DND-41 (cell line): ENCODE measurements around the gene ABHD8.

Experiments
- ATAC-seq: fragments of 200-7000 bp; cut with Tn5 transposase; 3 replicates; pipeline ENCODE4 v1.9.1; 2021; ENCODE audit warnings: low read depth; ENCODE audit not compliant: insufficient read depth
- DNase-seq: peaks from one replicate; pipeline ENCODE4 v3.0.0-alpha.2; 2020
- H2AFZ ChIP-seq: 2 replicates; pipeline ENCODE4 v1.6.0; 2012; ENCODE audit warnings: low read depth, low read length
- H3K27ac ChIP-seq: 2 replicates; pipeline ENCODE4 v1.5.1; 2012; ENCODE audit warnings: low read length, inconsistent platforms
- H3K27me3 ChIP-seq: fragments of 200-600 bp; sonication (generic); 2 replicates; pipeline ENCODE4 v1.6.0; 2012; ENCODE audit warnings: low read length, mild to moderate bottlenecking, inconsistent platforms; ENCODE audit not compliant: insufficient read depth, poor library complexity
- H3K36me3 ChIP-seq: 2 replicates; pipeline ENCODE4 v1.5.1; 2012; ENCODE audit warnings: low read length, inconsistent platforms; ENCODE audit not compliant: insufficient read depth
- H3K4me1 ChIP-seq: 2 replicates; pipeline ENCODE4 v1.5.1; 2012; ENCODE audit warnings: mild to moderate bottlenecking, low read length; ENCODE audit not compliant: insufficient read depth
- H3K4me2 ChIP-seq: 2 replicates; pipeline ENCODE4 v1.6.0; 2012; ENCODE audit warnings: mild to moderate bottlenecking, moderate library complexity, low read length, inconsistent platforms; ENCODE audit not compliant: insufficient read depth
- H3K4me3 ChIP-seq, 2 experiments: fragments of 200-600 bp in 1 of 2; shearing (Covaris generic) in 1 of 2; 2 replicates each; pipeline ENCODE4 v1.5.1; 2012 to 2016; ENCODE audit warnings: inconsistent platforms in 2 of 2, low read length in 2 of 2, mild to moderate bottlenecking in 2 of 2, low read depth in 1 of 2, moderate library complexity in 1 of 2
- H3K79me2 ChIP-seq: 2 replicates; pipeline ENCODE4 v1.6.0; 2012; ENCODE audit warnings: low read length, inconsistent platforms; ENCODE audit not compliant: insufficient read depth
- H3K9ac ChIP-seq: 2 replicates; pipeline ENCODE4 v1.6.0; 2012; ENCODE audit warnings: low read depth, mild to moderate bottlenecking, inconsistent platforms, low read length, moderate library complexity
- H3K9me3 ChIP-seq: 2 replicates; pipeline ENCODE4 v1.5.1; 2012; ENCODE audit warnings: low read length, moderate library complexity, mild to moderate bottlenecking, inconsistent platforms; ENCODE audit not compliant: insufficient read depth, severe bottlenecking
- H4K20me1 ChIP-seq: 2 replicates; pipeline ENCODE4 v1.6.0; 2012; ENCODE audit warnings: low read length; ENCODE audit not compliant: insufficient read depth
- EZH2 ChIP-seq: IDR thresholded peaks from 3 replicates; pipeline ENCODE4 v1.6.1; 2012; ENCODE audit warnings: borderline replicate concordance, low read depth, mild to moderate bottlenecking, moderate library complexity, low read length, inconsistent platforms; ENCODE audit not compliant: severe bottlenecking
- TF ChIP-seq, protein P1 (sequence below): IDR thresholded peaks from 2 replicates; pipeline ENCODE4 v1.5.1; 2012; ENCODE audit warnings: borderline replicate concordance, low read length, moderate library complexity, mild to moderate bottlenecking; ENCODE audit not compliant: poor library complexity, severe bottlenecking; ENCODE audit errors: extremely low read depth

Gene ABHD8

GRCh38 chr19:17327068-17327653 lies 23.9 kb upstream of the ABHD8 start:
- TF ChIP-seq, protein P1, sequence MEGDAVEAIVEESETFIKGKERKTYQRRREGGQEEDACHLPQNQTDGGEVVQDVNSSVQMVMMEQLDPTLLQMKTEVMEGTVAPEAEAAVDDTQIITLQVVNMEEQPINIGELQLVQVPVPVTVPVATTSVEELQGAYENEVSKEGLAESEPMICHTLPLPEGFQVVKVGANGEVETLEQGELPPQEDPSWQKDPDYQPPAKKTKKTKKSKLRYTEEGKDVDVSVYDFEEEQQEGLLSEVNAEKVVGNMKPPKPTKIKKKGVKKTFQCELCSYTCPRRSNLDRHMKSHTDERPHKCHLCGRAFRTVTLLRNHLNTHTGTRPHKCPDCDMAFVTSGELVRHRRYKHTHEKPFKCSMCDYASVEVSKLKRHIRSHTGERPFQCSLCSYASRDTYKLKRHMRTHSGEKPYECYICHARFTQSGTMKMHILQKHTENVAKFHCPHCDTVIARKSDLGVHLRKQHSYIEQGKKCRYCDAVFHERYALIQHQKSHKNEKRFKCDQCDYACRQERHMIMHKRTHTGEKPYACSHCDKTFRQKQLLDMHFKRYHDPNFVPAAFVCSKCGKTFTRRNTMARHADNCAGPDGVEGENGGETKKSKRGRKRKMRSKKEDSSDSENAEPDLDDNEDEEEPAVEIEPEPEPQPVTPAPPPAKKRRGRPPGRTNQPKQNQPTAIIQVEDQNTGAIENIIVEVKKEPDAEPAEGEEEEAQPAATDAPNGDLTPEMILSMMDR: no peak
- TF ChIP-seq EZH2: no peak
- no peak overlapping the region for H3K4me3 ChIP-seq
- H3K4me2 ChIP-seq: no peak overlapping the region
- H3K79me2 ChIP-seq: no peaks in the 10 kb centered on the region
- no peak overlapping the region for H3K27ac ChIP-seq
- H3K9ac ChIP-seq: no peak overlapping the region
- H2AFZ ChIP-seq: no peak overlapping the region
- no peak for ATAC-seq
- DNase-seq: no peak
- H3K4me1 ChIP-seq: no peaks in the 10 kb centered on the region
- H3K36me3 ChIP-seq: peaks cover 12% of the 10 kb centered on the region
- peaks cover 4% of the 10 kb centered on the region; the same call in 1 of the 2 replicates for H4K20me1 ChIP-seq
- no peaks in the 10 kb centered on the region for H3K27me3 ChIP-seq
- no peaks in the 10 kb centered on the region for H3K9me3 ChIP-seq

DNA sequence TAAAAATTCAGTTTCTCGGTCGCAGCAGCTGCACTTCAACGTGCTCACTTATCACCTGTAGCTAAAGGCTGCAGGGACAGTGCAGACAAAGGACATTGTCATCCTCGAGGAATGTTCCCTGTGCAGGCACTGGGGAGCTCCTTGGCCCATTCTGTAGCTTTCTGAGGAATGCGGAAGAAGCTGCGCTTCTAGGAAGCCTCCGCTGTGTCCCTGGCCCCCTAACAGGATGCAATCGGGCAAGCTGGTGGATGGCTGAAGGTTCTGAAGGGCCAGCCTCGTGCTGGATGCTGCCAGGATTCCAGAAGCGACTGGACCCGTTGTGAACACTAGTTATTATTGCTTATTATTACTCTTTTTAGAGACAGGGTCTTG lies 23.4 kb upstream of the ABHD8 start:
- no peak for ATAC-seq
- H2AFZ ChIP-seq: no peak overlapping the region
- H3K79me2 ChIP-seq: no peaks in the 10 kb centered on the region
- no peaks in the 10 kb centered on the region for H3K4me1 ChIP-seq
- H3K27ac ChIP-seq: no peak overlapping the region
- no peak overlapping the region for H3K9ac ChIP-seq
- DNase-seq: no peak
- H3K9me3 ChIP-seq: no peaks in the 10 kb centered on the region
- TF ChIP-seq, protein P1: no peak
- no peak for TF ChIP-seq EZH2
- peaks cover 18% of the 10 kb centered on the region for H3K36me3 ChIP-seq
- no peaks in the 10 kb centered on the region for H3K27me3 ChIP-seq
- peaks cover 4% of the 10 kb centered on the region for H4K20me1 ChIP-seq
- no peak overlapping the region for H3K4me3 ChIP-seq
- H3K4me2 ChIP-seq: no peak overlapping the region

DNA sequence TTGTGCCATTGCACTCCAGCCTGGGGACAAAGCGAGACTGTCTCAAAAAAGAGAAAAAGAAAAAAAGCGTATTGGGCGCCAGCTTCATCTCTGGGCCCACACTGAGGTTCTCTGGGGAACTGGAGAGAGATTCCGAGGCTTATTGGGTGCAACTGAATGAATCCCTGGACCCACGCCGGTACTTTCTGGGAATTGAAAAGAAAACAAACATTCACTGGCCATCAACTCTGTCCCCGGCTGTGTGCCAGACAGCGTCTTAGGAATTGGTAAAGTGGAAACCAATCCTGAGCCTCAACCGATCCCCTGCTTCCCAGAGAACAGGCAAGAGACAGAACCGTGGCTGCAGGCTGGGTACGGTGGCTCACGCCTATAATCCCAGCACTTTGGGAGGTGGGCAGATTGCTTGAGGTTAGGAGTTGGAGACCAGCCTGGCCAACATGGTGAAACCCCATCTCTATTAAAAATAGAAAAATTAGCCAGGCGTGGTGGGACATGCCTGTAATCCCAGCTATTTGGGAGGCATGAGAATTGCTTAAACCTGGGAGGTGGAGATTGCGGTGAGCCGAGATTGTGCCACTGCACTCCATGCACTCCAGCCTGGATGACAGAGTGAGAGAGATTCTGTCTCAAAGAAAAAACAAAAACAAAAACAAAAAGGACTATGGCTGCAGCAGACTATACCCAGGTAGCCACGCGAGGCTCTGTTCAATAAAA lies 22.8 kb upstream of the ABHD8 start:
- Histone ChIP-seq H3K79me2 (no peaks in the 10 kb centered on the region), H3K4me2 (no peak overlapping the region), H3K27me3 (no peaks in the 10 kb centered on the region), H4K20me1 (peaks cover 4% of the 10 kb centered on the region), H3K27ac (no peak overlapping the region), H3K9me3 (no peaks in the 10 kb centered on the region), H2AFZ (no peak overlapping the region), H3K9ac (no peak overlapping the region), H3K36me3 (peaks cover 23% of the 10 kb centered on the region), H3K4me3 (no peak overlapping the region), H3K4me1 (no peaks in the 10 kb centered on the region)
- TF ChIP-seq, protein P1: no peak
- TF ChIP-seq EZH2: no peak
- DNase-seq (no peak), ATAC-seq (no peak)
